DND-41 (cell line): ENCODE results near the gene RAD21L1.

Experiments used
- EZH2 ChIP-seq: IDR thresholded peaks from 3 replicates; pipeline ENCODE4 v1.6.1; 2012; ENCODE audit warnings: borderline replicate concordance, low read depth, mild to moderate bottlenecking, moderate library complexity, low read length, inconsistent platforms; ENCODE audit not compliant: severe bottlenecking
- TF ChIP-seq, protein P1 (sequence below): IDR thresholded peaks from 2 replicates; pipeline ENCODE4 v1.5.1; 2012; ENCODE audit warnings: borderline replicate concordance, low read length, moderate library complexity, mild to moderate bottlenecking; ENCODE audit not compliant: poor library complexity, severe bottlenecking; ENCODE audit errors: extremely low read depth

GRCh38 chr20:1302685-1303541 is 77.1 kb downstream of the RAD21L1 start:
- TF ChIP-seq, protein P1, sequence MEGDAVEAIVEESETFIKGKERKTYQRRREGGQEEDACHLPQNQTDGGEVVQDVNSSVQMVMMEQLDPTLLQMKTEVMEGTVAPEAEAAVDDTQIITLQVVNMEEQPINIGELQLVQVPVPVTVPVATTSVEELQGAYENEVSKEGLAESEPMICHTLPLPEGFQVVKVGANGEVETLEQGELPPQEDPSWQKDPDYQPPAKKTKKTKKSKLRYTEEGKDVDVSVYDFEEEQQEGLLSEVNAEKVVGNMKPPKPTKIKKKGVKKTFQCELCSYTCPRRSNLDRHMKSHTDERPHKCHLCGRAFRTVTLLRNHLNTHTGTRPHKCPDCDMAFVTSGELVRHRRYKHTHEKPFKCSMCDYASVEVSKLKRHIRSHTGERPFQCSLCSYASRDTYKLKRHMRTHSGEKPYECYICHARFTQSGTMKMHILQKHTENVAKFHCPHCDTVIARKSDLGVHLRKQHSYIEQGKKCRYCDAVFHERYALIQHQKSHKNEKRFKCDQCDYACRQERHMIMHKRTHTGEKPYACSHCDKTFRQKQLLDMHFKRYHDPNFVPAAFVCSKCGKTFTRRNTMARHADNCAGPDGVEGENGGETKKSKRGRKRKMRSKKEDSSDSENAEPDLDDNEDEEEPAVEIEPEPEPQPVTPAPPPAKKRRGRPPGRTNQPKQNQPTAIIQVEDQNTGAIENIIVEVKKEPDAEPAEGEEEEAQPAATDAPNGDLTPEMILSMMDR, result no peak
- TF ChIP-seq EZH2, result no peak
